ENCODE results near the gene AURKA. TPM values are rescaled to one million over a fixed set of nuclear protein-coding genes. Genes with fewer than 3 reads are reported as not detected.

AURKA gene
- total RNA-seq, 1 donor from 2014 or later, result 14.8 TPM

DNA sequence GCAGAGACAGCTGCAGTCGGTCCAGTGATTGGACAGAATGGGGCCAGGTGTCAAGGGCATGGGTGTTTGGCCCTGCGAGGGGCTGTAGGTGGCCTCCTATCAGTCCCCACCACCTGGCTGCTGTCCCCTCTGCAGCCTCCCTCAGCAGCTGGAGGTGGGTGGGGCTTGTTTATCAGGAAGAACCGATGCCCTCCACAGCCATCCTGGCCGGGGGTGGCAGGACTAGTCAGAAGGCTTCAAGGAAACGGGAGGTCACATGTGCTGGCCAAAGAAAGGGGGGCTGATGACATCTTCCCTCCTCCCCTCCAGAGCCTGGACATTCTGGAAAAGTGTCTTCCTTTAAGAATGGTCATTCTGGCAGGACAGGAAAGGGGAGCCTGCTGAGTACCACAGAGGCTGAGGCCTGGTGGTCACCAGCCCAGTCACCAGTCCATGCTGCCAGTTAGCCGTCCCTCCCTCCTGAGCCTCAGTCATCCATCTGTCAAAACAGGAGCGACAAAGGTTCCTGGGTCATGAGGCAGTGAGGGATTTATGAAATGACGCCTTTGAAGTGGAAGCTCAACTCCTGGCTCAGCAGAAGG lies 29.1 kb downstream of the AURKA start:
- Histone ChIP-seq H3K4me1 (ENCODE audit: insufficient read depth, low read length) (peaks cover 15% of the 10 kb centered on the region), H3K4me3 (ENCODE audit: insufficient read depth, low read depth, low read length) (no peak overlapping the region), H3K9ac (ENCODE audit: low read length) (no peak overlapping the region), H3K27ac (ENCODE audit: low read depth, low read length) (no peak overlapping the region), H3K36me3 (ENCODE audit: insufficient read depth, low read length) (no peaks in the 10 kb centered on the region), H3K79me2 (ENCODE audit: insufficient read depth, low read length) (peaks cover 40% of the 10 kb centered on the region), H4K20me1 (ENCODE audit: insufficient read depth, low read length) (peaks cover 12% of the 10 kb centered on the region), H2AFZ (ENCODE audit: low read depth, low read length) (no peak overlapping the region), H3K9me3 (ENCODE audit: insufficient read depth, low read depth, low read length) (no peaks in the 10 kb centered on the region), H3K27me3 (ENCODE audit: insufficient read depth, low read length) (no peaks in the 10 kb centered on the region), H3K4me2 (ENCODE audit: low read length) (no peak overlapping the region)
- no peaks in the 10 kb centered on the region for H3K27me3 Mint-ChIP-seq (ENCODE audit: low read depth, unreplicated experiment)
- H3K4me3 Mint-ChIP-seq (ENCODE audit: unreplicated experiment), result no peak overlapping the region
- no peaks in the 10 kb centered on the region for H3K9me3 Mint-ChIP-seq (ENCODE audit: unreplicated experiment)
- DNase-seq (ENCODE audit: low read depth) (no peak), FAIRE-seq (no peak)
- no peak overlapping the region for H3K27ac Mint-ChIP-seq (ENCODE audit: unreplicated experiment)
- peaks cover 23% of the 10 kb centered on the region for H3K4me1 Mint-ChIP-seq (ENCODE audit: low read depth, unreplicated experiment)
- TF ChIP-seq, protein P1, sequence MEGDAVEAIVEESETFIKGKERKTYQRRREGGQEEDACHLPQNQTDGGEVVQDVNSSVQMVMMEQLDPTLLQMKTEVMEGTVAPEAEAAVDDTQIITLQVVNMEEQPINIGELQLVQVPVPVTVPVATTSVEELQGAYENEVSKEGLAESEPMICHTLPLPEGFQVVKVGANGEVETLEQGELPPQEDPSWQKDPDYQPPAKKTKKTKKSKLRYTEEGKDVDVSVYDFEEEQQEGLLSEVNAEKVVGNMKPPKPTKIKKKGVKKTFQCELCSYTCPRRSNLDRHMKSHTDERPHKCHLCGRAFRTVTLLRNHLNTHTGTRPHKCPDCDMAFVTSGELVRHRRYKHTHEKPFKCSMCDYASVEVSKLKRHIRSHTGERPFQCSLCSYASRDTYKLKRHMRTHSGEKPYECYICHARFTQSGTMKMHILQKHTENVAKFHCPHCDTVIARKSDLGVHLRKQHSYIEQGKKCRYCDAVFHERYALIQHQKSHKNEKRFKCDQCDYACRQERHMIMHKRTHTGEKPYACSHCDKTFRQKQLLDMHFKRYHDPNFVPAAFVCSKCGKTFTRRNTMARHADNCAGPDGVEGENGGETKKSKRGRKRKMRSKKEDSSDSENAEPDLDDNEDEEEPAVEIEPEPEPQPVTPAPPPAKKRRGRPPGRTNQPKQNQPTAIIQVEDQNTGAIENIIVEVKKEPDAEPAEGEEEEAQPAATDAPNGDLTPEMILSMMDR (IDR thresholded peaks at IDR 0.05; ENCODE audit: insufficient read depth, low read depth, low read length), result no peak
- TF ChIP-seq EZH2 (IDR thresholded peaks at IDR 0.05; ENCODE audit: insufficient read depth, low read length), result no peak
- peaks cover 9% of the 10 kb centered on the region for H3K36me3 Mint-ChIP-seq (ENCODE audit: low read depth, unreplicated experiment)

GRCh38 chr20:56361900-56362299 lies 30.1 kb downstream of the AURKA start:
- no peak overlapping the region for H3K4me3 ChIP-seq (ENCODE audit: insufficient read depth, low read depth, low read length)
- TF ChIP-seq EZH2 (IDR thresholded peaks at IDR 0.05; ENCODE audit: insufficient read depth, low read length), result no peak
- TF ChIP-seq, protein P1 (IDR thresholded peaks at IDR 0.05; ENCODE audit: insufficient read depth, low read depth, low read length), result no peak
- H3K4me3 Mint-ChIP-seq (ENCODE audit: unreplicated experiment), result no peak overlapping the region
- H3K27me3 ChIP-seq (ENCODE audit: insufficient read depth, low read length), result peaks cover 3% of the 10 kb centered on the region
- no peak overlapping the region for H2AFZ ChIP-seq (ENCODE audit: low read depth, low read length)
- H3K27me3 Mint-ChIP-seq (ENCODE audit: low read depth, unreplicated experiment), result no peaks in the 10 kb centered on the region
- H3K9ac ChIP-seq (ENCODE audit: low read length), result no peak overlapping the region
- peaks cover 23% of the 10 kb centered on the region for H3K4me1 Mint-ChIP-seq (ENCODE audit: low read depth, unreplicated experiment)
- no peaks in the 10 kb centered on the region for H3K9me3 Mint-ChIP-seq (ENCODE audit: unreplicated experiment)
- H3K36me3 Mint-ChIP-seq (ENCODE audit: low read depth, unreplicated experiment), result peaks cover 8% of the 10 kb centered on the region
- DNase-seq (ENCODE audit: low read depth), result no peak
- H3K27ac Mint-ChIP-seq (ENCODE audit: unreplicated experiment), result no peak overlapping the region
- peaks cover 12% of the 10 kb centered on the region for H4K20me1 ChIP-seq (ENCODE audit: insufficient read depth, low read length)
- FAIRE-seq, result no peak
- H3K9me3 ChIP-seq (ENCODE audit: insufficient read depth, low read depth, low read length), result no peaks in the 10 kb centered on the region
- no peak overlapping the region for H3K27ac ChIP-seq (ENCODE audit: low read depth, low read length)
- H3K79me2 ChIP-seq (ENCODE audit: insufficient read depth, low read length), result peaks cover 40% of the 10 kb centered on the region
- H3K36me3 ChIP-seq (ENCODE audit: insufficient read depth, low read length), result no peaks in the 10 kb centered on the region
- H3K4me1 ChIP-seq (ENCODE audit: insufficient read depth, low read length), result peaks cover 15% of the 10 kb centered on the region
- H3K4me2 ChIP-seq (ENCODE audit: low read length), result no peak overlapping the region

GRCh38 chr20:56360908-56361205 lies 31.2 kb downstream of the AURKA start:
- Mint-ChIP-seq H3K27me3 (ENCODE audit: low read depth, unreplicated experiment) (no peaks in the 10 kb centered on the region), H3K4me3 (ENCODE audit: unreplicated experiment) (peak overlapping the region; percentile 94)

More at GRCh38 chr20:56360908-56361205, 31.2 kb downstream of the AURKA start:
- no peaks in the 10 kb centered on the region for H3K9me3 Mint-ChIP-seq (ENCODE audit: unreplicated experiment)
- DNase-seq (ENCODE audit: low read depth) (no peak), FAIRE-seq (no peak)
- H4K20me1 ChIP-seq (ENCODE audit: insufficient read depth, low read length), result peaks cover 12% of the 10 kb centered on the region
- peaks cover 40% of the 10 kb centered on the region for H3K79me2 ChIP-seq (ENCODE audit: insufficient read depth, low read length)
- TF ChIP-seq, protein P1 (IDR thresholded peaks at IDR 0.05; ENCODE audit: insufficient read depth, low read depth, low read length), result no peak
- TF ChIP-seq EZH2 (IDR thresholded peaks at IDR 0.05; ENCODE audit: insufficient read depth, low read length), result no peak
- H3K27ac Mint-ChIP-seq (ENCODE audit: unreplicated experiment), result no peak overlapping the region
- no peak overlapping the region for H3K4me3 ChIP-seq (ENCODE audit: insufficient read depth, low read depth, low read length)
- no peak overlapping the region for H3K9ac ChIP-seq (ENCODE audit: low read length)
- H3K4me1 Mint-ChIP-seq (ENCODE audit: low read depth, unreplicated experiment), result peaks cover 23% of the 10 kb centered on the region
- peaks cover 4% of the 10 kb centered on the region for H3K27me3 ChIP-seq (ENCODE audit: insufficient read depth, low read length)
- H3K4me2 ChIP-seq (ENCODE audit: low read length), result peak overlapping the region; percentile 99
- no peak overlapping the region for H2AFZ ChIP-seq (ENCODE audit: low read depth, low read length)
- no peaks in the 10 kb centered on the region for H3K36me3 ChIP-seq (ENCODE audit: insufficient read depth, low read length)
- H3K36me3 Mint-ChIP-seq (ENCODE audit: low read depth, unreplicated experiment), result peaks cover 6% of the 10 kb centered on the region
- peaks cover 15% of the 10 kb centered on the region for H3K4me1 ChIP-seq (ENCODE audit: insufficient read depth, low read length)
- H3K9me3 ChIP-seq (ENCODE audit: insufficient read depth, low read depth, low read length), result no peaks in the 10 kb centered on the region
- H3K27ac ChIP-seq (ENCODE audit: low read depth, low read length), result no peak overlapping the region
